SK-N-MC (cell line): ENCODE measurements around the gene TPRG1L.
A peak's percentile ranks its signal among the peaks of the same experiment; 100 is the strongest.
"Not testable (repeated sequence)": the region's sequence is repeated elsewhere in the genome, so short reads cannot be mapped to it uniquely, and the experiment has no call there.

Source experiments
- DNase-seq: peaks from one replicate; pipeline ENCODE4 v3.0.0-alpha.2; 2011; ENCODE audit warnings: low read depth, low spot score
- H3K27ac ChIP-seq: fragments of 200-600 bp; sonication (generic); 2 replicates; pipeline ENCODE4 v1.5.1; 2016; ENCODE audit warnings: mixed run types
- H3K36me3 ChIP-seq: fragments of 200-600 bp; sonication (generic); 2 replicates; pipeline ENCODE4 v1.6.1; 2017; ENCODE audit warnings: antibody characterized with exemption, low read length, mixed read lengths; ENCODE audit not compliant: insufficient read depth
- H3K4me3 ChIP-seq: fragments of 200-600 bp; sonication (generic); 2 replicates; pipeline ENCODE4 v1.5.1; 2016
- H3K9ac ChIP-seq: fragments of 200-600 bp; sonication (generic); 2 replicates; pipeline ENCODE4 v1.8.0; 2017; ENCODE audit warnings: mixed run types, mixed read lengths; ENCODE audit not compliant: insufficient read length
- H3K9me3 ChIP-seq: fragments of 200-600 bp; sonication (generic); 2 replicates; pipeline ENCODE4 v1.6.1; 2017; ENCODE audit warnings: low read depth, mild to moderate bottlenecking, antibody characterized with exemption, low read length, moderate library complexity, mixed read lengths
- EZH2 ChIP-seq: fragments of 200-600 bp; sonication (generic); IDR thresholded peaks from one replicate; pipeline ENCODE4 v1.6.1; 2017; ENCODE audit warnings: antibody characterized with exemption
- FOXP2 ChIP-seq: optimal IDR thresholded peaks from 2 replicates; pipeline ENCODE3; 2011; ENCODE audit warnings: mild to moderate bottlenecking, moderate library complexity; ENCODE audit not compliant: insufficient read depth; ENCODE audit errors: extremely low read length, control extremely low read depth
- POLR2AphosphoS5 ChIP-seq: IDR thresholded peaks from 2 replicates; pipeline ENCODE4 v1.6.1; 2012; ENCODE audit warnings: mild to moderate bottlenecking, low read depth, low read length, borderline replicate concordance

The TPRG1L gene

GRCh38 chr1:3618531-3618880 lies 6.3 kb upstream of the TPRG1L start:
- Histone ChIP-seq H3K36me3 (no peaks in the 10 kb centered on the region), H3K9me3 (no peaks in the 10 kb centered on the region), H3K4me3 (no peak overlapping the region), H3K27ac (no peak overlapping the region), H3K9ac (no peak overlapping the region)
- TF ChIP-seq EZH2: no peak
- TF ChIP-seq POLR2AphosphoS5: no peak
- no peak for TF ChIP-seq FOXP2
- DNase-seq: no peak

DNA sequence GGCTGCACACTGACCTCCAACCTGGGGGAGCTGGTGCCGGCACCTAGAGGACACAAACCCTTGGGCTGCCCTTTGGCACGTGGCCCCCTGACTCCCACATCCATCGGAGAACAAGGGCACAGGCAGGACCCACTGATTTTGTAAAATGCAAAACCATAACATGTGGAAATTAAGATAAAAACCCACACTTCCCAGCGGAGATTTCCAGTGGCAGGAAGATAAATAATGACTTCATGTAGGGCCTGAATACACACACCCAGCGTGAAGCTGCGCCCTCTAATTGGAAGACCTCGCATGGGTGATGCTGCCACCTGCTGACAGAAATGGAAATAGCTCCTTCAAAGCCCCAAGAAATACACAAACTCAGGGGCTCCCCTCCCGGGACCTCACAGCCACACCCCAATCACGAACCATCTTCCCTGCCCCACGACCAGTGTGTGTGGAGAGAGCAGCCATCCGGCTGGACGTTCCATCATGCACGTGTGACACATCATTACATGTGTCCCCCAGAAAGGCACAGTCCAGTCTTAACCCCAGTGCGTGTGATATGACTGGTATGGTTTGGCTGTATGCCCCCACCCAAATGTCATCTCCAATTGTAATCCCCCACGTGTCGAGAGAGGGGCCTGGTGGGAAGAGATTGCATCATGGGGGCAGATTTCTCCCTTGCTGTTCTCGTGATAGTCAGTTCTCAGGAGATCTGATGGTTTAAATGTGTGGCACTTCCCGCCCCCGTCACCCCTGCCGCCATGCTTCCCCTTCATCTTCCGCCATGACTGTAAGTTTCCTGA lies 5.7 kb upstream of the TPRG1L start:
- DNase-seq: peak; percentile 52
- TF ChIP-seq POLR2AphosphoS5 (no peak), FOXP2 (peak; percentile 62)
- H3K9ac ChIP-seq: no peak overlapping the region
- H3K9me3 ChIP-seq: no peaks in the 10 kb centered on the region
- H3K27ac ChIP-seq: no peak overlapping the region
- no peaks in the 10 kb centered on the region for H3K36me3 ChIP-seq
- H3K4me3 ChIP-seq: no peak overlapping the region

- Histone ChIP-seq H3K9ac (no peak overlapping the region), H3K4me3 (no peak overlapping the region), H3K9me3 (no peaks in the 10 kb centered on the region), H3K36me3 (no peaks in the 10 kb centered on the region), H3K27ac (no peak overlapping the region)
- DNase-seq: no peak
- no peak for TF ChIP-seq FOXP2
Observed at GRCh38 chr1:3620708-3621107, 4.1 kb upstream of the TPRG1L start.

DNA sequence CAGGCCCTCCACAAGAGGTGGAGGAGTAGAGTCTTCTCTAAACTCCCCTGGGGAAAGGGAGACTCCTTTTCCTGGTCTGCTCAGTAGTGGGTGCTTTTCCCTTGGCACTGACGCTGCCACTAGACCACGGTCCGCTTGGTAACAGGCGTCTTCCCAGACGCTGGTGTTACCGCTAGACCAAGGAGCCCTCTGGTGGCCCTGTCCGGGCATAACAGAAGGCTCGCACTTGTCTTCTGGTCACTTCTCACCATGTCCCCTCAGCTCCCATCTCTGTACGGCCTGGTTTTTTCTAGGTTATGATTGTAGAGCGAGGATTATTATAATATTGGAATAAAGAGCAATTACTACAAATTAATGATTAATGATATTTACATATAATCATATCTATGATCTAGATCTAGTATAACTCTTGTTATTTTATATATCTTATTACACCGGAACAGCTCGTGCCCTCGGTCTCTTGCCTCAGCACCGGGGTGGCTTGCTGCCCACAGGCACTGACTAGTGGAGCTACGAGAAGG lies 3.6 kb upstream of the TPRG1L start:
- not testable (repeated sequence) for H3K9ac ChIP-seq, DNase-seq

GRCh38 chr1:3622102-3622501 lies 2.7 kb upstream of the TPRG1L start:
- H3K27ac ChIP-seq, H3K9ac ChIP-seq, DNase-seq, H3K9me3 ChIP-seq, H3K4me3 ChIP-seq, H3K36me3 ChIP-seq: not testable (repeated sequence)

More for the DNA sequence above, 3.6 kb upstream of the TPRG1L start:
- H3K36me3 ChIP-seq, H3K27ac ChIP-seq, H3K4me3 ChIP-seq, H3K9me3 ChIP-seq: not testable (repeated sequence)

DNA sequence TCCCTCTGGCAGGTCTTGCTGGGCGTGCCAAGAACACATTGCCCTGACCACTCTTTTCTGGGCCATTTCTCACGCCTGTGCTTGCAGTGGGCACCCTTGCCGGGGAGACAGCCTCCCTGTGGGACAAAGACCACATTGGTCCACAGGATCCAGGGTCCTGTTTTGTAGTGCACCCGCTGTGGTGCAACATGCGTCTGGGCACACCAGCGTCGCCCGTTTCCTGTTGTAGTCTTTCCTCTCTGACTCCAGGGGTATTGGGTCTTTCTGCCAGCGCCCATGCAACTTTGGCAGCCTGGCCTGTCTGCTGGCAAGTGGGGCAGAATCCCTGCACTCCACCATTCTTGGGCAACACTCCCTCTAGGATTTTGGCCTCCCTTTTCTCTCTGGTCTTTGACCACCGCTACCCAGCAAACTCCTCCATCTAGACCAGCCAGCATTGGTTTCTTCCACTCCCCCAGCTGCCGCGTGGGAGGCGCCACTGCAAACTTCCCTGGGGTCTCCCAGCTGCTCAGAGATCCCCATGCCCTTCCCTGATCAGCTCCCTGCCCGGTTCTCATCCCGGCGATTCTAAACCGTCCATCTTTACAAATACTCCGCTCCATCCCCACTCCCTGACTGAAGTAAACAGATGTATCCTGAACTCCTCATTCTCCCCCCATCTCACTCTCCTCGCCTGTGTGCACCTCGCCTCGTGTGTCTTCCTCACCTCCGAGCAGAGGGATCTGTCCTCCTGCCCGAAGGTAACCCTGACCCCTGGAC lies 1.2 kb upstream of the TPRG1L start:
- no peaks in the 10 kb centered on the region; the same call in 1 of the 2 replicates for H3K36me3 ChIP-seq
- TF ChIP-seq FOXP2 (no peak), POLR2AphosphoS5 (no peak), EZH2 (no peak)
- H3K9ac ChIP-seq: peak overlapping the region; percentile 54
- peak overlapping the region; percentile 94 for H3K4me3 ChIP-seq
- no peaks in the 10 kb centered on the region for H3K9me3 ChIP-seq
- H3K27ac ChIP-seq: no peak overlapping the region
- DNase-seq: no peak

DNA sequence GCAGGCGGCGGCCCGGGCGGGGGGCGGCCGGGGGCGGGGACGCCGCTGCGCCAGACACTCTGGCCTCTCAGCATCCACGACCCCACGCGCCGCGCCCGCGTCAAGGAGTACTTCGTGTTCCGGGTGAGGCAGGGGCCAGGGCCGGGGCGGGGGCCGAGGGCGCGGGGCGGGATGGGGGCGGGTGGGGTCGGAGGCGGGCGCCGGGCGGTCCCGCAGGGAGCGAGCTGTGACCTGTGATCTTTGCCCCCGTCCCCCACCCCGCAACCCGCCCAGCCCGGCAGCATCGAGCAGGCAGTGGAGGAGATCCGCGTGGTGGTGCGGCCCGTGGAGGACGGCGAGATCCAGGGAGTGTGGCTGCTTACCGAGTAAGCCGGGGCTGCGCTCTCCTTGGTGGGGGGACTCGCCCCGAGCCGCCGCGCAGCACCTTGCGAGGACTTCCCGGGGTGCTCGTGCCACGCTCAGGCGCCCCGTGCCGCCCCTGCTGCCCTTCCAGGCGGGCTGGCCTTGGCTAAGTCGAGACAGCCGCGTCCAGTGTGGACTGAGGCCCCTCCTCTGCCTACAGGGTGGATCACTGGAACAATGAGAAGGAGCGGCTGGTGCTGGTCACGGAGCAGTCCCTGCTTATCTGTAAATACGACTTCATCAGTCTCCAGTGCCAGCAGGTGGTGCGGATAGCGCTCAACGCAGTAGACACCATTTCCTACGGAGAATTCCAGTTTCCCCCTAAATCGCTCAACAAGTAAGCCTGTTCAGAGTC lies 514 bp downstream of the TPRG1L start:
- no peak for DNase-seq
- peak overlapping the region; percentile 94 for H3K4me3 ChIP-seq
- no peak for TF ChIP-seq EZH2
- TF ChIP-seq FOXP2: no peak
- no peak for TF ChIP-seq POLR2AphosphoS5
- peak overlapping the region; percentile 68 for H3K9ac ChIP-seq
- H3K36me3 ChIP-seq: no peaks in the 10 kb centered on the region; the same call in 1 of the 2 replicates
- no peak overlapping the region for H3K27ac ChIP-seq
- no peaks in the 10 kb centered on the region for H3K9me3 ChIP-seq

GRCh38 chr1:3626025-3626424 lies 1.2 kb downstream of the TPRG1L start:
- no peak overlapping the region for H3K27ac ChIP-seq

More at GRCh38 chr1:3626025-3626424, 1.2 kb downstream of the TPRG1L start:
- Histone ChIP-seq H3K9ac (peak overlapping the region; percentile 68), H3K9me3 (no peaks in the 10 kb centered on the region), H3K36me3 (no peaks in the 10 kb centered on the region; the same call in 1 of the 2 replicates), H3K4me3 (peak overlapping the region; percentile 94)
- TF ChIP-seq POLR2AphosphoS5: no peak
- TF ChIP-seq EZH2: no peak
- no peak for DNase-seq
